RKO (cell line): ENCODE data around the gene TPPP2.

Experiments
- DNase-seq: peaks from one replicate; pipeline ENCODE4 v3.0.0-alpha.2; 2016; ENCODE audit warnings: low spot score

Gene TPPP2

GRCh38 chr14:21017528-21018245, 12.3 kb upstream of the TPPP2 start:
- no peak for DNase-seq

- DNase-seq = no peak
Observed at GRCh38 chr14:21018286-21018685, 11.7 kb upstream of the TPPP2 start.

DNA sequence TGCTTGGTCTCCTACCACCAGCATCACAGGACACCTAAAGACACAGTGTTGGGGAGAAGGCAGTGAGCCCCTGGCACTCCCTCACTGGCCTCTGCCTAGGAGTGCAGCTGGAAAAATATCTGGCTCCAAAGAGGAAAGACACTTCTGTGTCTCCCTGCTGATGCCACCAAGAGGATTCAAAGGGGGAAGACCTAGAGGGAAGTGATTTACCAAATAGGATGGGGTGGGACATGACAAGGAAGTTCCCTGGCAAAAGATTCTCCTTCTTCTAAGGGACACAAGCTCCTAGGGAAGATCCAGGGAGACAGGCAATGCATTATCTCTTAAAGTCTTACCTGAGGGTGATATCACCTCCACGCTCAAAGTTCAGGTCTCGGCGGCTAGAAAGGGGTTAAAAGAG, 11.2 kb upstream of the TPPP2 start:
- DNase-seq = no peak

DNA sequence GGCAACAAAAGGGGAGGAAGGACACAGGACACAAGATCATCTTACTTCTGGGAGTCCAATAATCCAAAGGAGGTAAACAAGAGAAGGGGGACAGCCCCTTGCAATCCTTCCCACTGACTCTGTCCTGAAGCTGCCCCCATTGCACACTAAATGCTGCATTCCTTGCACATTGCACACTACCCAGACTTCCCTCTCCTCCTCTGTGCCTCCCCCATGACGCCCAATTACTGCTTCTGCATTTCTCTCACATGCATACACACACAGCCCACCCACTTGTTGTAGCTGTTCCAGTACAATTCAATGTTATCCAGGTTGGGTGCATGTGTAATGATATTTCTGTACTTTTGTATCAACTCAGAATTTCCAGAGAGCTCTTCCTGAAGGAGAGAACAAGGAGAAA, 10.7 kb upstream of the TPPP2 start:
- DNase-seq = no peak

GRCh38 chr14:21020977-21021545, 9.0 kb upstream of the TPPP2 start:
- DNase-seq = no peak

- DNase-seq = no peak
Observed at GRCh38 chr14:21022686-21023085, 7.3 kb upstream of the TPPP2 start.

DNA sequence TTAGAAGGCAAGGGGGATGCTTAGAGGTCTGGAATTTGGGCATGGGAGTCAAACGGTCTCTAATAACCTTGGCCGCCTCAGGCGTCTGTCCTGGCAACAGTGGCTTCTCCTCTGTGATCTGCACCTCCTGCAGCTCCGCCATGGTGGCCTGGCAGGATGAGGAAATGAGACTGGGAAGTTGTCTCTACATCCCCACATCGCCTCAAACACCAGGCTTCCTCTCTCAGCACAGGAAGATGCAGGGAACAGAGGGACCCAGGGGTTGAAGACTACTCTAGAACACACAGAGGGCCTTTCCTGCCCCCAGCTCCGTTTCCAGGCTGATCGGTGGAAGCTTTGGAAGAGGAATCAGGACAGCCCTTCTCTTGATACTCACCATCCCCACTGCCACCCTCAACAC, 6.8 kb upstream of the TPPP2 start:
- DNase-seq = no peak

- DNase-seq = no peak
Observed at GRCh38 chr14:21023817-21024584, 6.0 kb upstream of the TPPP2 start.

DNA sequence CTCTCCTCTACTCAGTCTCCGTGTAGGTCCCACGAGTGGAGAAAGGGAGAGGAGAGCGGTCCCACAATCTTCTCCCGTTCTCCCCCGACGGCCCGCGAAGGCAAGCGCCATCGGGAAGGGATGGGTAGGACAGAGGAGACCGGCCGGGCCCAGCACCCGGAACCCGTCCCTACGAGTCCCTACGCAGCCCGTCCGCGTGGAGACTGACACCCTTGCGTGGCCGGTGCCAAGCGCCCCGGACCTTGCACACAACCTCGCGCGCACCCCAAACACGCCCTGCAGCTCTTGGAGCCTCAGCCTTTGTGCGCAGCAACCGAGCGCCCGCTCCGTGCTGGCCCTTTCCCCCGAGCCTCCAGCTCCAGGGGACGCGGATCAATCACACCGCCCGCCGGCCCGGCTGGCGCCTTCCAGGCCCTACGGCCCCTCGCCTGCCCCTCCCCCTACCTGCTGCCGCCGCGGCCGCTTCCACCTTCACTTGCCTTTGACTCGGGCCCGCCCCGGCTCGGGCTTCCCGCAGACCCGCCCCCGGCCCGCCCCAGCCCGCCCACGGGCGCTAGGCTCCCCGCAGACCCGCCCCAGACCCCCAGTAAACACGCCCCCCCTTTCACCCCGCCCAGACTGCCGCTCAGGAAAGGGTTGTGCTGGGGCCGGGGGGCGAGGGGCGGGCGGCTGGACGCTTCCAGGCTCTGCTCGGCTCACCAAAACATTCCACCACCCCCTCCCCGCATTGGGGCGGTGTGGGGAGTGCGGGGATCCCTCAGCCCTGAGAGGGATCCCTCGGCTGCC, 5.2 kb upstream of the TPPP2 start, which contains the start of gene NDRG2:
Gene NDRG2 (minus strand): TSS at position 477 of the 786 bp plus-strand sequence. CDS start 1,746 bp downstream, outside the sequence.
- no peak for DNase-seq

- DNase-seq = no peak
Observed at GRCh38 chr14:21025371-21026273, 4.4 kb upstream of the TPPP2 start.

GRCh38 chr14:21026274-21026987, 3.6 kb upstream of the TPPP2 start:
- DNase-seq = no peak

DNA sequence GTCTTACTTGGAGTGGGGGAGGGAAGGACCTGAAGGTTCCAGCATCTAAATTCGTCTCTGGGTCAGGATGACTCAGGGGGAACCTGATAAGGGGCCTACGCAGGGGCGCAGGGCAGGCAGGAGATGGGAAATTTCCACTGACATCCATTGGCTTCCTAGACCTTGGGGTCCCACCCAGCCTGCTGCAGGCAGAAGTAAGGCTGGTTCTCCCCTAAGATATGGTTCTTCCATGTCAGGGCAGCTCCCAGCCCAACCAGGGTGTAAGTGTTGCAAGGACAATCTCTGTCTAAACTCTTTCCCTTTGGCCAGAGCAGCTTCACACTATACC, 3.1 kb upstream of the TPPP2 start:
- no peak for DNase-seq

- no peak for DNase-seq
Observed at GRCh38 chr14:21030531-21030930, 514 bp downstream of the TPPP2 start.

DNA sequence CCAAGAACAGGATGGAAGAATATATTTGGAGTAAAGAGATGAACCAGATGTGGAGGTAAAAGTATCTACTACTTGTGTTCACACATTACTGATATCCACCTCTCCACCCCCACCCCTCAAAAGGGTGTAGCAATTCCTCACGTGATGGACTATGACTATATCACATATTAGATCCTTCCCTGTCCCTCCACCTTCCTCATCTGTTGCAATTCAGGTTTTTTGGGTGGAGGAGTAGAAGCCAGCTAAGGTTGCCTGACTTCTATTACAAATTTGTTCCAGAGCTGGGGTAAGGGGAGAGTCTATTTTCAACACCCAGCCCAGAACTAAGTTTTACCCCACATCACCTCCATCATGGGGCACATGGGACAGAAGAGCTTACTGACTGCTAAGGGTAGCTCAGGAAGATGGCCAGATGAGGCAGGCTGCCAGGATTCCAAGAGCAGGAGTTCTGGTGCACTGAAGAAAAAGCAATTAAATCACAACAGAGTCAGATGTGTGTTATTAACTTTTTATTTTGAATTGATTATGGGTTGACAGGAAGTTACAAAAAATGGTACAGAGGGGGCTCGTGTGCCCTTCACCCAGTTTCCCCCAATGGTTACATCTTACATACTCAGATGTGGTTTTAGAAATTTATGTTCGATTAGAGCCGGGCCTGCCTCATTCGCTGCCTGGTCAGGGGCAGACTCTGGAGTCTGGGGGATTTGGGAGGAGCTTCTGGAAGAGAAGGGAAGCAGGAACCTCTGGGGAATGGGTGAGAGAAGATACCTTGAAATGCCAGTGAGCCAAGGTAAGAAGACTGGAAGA, 2.5 kb downstream of the TPPP2 start:
- DNase-seq = no peak

DNA sequence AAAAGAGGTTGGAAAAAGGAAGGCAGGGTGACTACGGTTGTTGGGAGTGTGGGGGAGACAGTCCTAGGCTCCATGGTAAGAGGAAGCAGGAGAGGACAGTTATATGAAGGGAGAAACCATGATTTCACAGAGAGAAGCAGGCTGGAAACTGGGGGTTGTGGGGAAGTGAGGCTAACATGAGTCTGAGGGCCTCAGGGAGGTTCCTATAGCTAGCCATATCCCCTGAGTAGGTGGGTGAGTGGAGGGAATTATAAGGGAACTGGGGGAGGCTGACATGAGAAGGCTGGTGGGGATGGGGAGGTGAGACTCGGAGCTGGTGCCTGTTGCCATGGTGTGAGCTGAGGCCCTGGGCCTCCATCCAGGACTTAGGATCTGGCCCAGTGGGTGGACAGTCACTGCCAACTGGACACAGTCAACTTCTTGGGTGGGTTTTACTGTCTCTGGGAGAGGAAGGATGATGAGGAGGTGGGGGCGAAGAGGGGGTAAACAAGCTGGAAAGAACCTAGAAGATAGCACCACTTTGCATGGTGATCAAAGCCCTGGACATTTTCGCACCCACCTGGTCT, 3.2 kb downstream of the TPPP2 start:
- DNase-seq = no peak

GRCh38 chr14:21034707-21035106, 4.7 kb downstream of the TPPP2 start, which contains the start of gene RNASE13:
Gene RNASE13, minus strand, starts transcription at chr14:21034807. Its CDS starts 519 bp downstream, at chr14:21034288.
- DNase-seq = no peak

DNA sequence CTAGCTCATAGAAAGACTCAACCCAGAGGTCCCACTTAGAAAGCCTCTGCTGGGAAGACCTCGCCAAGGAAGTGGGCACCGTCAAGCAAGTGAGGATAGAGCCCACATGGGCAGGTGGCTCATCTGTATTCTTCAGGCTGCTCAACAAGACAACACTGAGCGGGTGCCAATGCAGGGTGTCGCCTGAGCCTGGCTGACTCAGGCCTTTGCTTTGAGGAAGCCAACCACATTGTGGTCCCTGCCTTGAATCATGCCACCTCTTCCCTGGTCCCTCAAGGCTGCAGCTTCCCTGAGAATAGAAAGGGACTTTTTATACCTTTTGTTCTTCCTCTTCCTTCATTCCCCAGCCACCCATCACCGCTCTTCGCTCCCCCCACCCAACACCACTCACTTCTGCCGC, 6.7 kb downstream of the TPPP2 start:
- DNase-seq = no peak

DNA sequence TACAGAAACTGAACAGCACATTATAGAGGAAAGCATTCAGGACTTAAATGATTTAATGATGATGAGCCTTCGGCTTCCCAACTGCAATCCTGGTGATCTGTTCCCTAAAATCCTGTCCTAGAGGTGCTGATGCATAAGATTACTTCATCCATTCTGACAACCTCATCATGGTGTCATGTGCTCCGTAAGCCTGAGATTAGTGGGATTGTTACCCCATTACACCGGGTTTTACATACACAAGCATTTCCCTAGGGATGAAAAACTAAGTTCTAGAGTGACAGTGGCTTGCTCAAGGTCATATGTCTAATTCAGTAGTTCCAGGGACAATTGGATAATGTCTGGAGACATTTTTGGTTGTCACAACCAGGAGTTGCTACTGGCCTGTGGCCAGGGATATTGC, 7.1 kb downstream of the TPPP2 start:
- no peak for DNase-seq
